Measurements from ENCODE around the gene OR5M3.

DNA sequence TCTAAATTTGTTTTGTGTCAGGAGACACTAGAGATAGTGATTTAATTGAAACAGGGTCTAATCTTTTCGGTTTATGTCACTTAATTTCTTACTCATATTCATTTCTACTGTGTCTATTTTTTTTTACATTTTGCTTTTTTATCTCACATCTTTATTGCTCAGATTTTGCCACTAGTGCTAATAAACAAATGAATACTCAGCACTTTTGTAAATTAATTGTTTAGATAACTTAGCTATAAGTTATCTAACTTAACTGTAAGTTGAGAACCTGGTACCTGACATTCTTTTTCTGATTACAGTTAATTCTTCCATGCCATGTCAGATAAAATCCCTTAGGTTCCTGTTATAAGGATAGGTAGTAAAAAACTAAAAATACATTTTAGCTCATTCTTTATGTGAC is 40.1 kb upstream of the OR5M3 start:
- TF ChIP-seq, protein P1, sequence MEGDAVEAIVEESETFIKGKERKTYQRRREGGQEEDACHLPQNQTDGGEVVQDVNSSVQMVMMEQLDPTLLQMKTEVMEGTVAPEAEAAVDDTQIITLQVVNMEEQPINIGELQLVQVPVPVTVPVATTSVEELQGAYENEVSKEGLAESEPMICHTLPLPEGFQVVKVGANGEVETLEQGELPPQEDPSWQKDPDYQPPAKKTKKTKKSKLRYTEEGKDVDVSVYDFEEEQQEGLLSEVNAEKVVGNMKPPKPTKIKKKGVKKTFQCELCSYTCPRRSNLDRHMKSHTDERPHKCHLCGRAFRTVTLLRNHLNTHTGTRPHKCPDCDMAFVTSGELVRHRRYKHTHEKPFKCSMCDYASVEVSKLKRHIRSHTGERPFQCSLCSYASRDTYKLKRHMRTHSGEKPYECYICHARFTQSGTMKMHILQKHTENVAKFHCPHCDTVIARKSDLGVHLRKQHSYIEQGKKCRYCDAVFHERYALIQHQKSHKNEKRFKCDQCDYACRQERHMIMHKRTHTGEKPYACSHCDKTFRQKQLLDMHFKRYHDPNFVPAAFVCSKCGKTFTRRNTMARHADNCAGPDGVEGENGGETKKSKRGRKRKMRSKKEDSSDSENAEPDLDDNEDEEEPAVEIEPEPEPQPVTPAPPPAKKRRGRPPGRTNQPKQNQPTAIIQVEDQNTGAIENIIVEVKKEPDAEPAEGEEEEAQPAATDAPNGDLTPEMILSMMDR (IDR thresholded peaks at IDR 0.05) = no peak
- no peak for TF ChIP-seq POLR2A (IDR thresholded peaks at IDR 0.05)
